GM18868 (cell line): ENCODE results near the gene PDE6H.

Experiments
- ATAC-seq: cut with Tn5 transposase; IDR thresholded peaks from one replicate; pipeline ENCODE4 v1.9.1; 2021; ENCODE audit warnings: mild to moderate bottlenecking, moderate library complexity; ENCODE audit not compliant: unreplicated experiment

Gene PDE6H

DNA sequence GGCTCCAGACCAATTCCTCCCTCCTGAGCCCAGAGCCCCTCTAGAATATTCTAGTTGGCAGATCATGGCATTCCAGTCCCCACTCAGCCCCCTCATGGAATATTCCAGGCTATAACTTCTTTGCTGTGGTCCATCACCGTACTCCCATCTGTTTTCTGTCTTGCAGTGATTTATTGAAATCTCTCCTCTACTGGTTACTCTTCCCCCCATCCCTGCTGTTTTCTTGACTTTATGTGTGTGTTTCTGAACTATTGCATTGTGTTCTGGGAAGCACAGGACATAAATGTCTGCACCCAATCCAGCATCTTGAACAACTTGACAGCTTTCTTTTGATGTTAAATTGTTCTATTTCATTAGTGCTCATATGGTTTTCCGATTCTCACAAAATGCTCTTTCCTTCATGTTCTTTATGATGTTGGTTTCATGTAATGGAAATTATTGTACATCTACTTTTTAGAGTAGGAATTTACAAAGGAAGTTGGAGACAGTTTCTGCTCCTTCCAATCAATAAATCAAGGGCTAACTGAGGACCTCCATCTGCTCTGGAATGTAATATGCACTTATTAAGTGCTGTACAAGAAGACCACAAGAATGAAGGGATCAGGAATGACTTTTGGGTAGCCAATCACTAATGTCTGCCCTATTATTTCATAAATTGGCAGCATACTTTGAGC, 26.3 kb downstream of the PDE6H start:
- no peak for ATAC-seq

GRCh38 chr12:14999695-15000365, 27.0 kb downstream of the PDE6H start:
- ATAC-seq = no peak

GRCh38 chr12:15000575-15000974, 27.7 kb downstream of the PDE6H start:
- ATAC-seq = no peak

- no peak for ATAC-seq
Measured at GRCh38 chr12:15001733-15002382, 29.0 kb downstream of the PDE6H start.

DNA sequence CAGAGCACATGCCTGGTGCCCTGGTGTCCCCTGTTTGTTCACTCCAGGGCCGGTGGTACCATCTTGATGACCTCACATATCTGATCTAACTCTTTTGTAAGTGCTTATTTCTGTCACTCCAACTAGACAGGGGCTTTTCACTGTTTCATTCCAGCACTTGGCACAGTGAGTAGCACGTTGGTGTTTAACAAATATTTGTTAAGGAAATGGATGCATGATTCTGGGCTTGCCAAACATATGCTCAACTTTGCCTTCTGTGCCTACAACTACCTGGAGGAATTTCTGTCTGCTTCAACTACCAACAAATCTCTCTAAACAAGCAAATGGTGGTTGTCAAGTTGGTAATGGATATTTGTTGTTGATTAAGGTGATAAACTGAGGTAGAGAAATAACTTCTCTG, 31.6 kb downstream of the PDE6H start:
- no peak for ATAC-seq

DNA sequence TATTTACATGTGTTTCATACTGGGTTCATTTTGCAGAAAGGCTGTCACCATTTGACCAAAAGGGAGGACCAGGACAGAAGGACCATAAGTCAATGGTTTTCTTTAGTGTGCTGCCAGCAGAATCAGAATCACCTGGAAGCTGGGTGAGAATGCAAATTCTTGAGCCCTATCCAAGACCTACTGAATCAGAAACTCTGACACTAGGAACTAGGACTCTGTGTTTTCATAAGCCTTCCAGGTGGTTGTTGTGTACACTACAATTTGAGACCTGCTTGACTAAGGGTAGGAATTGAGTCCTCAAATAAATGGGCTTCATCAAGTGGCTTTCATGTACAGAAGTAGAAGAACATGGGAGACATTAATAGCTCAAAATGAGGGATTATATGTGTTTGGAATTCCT, 32.2 kb downstream of the PDE6H start:
- no peak for ATAC-seq

DNA sequence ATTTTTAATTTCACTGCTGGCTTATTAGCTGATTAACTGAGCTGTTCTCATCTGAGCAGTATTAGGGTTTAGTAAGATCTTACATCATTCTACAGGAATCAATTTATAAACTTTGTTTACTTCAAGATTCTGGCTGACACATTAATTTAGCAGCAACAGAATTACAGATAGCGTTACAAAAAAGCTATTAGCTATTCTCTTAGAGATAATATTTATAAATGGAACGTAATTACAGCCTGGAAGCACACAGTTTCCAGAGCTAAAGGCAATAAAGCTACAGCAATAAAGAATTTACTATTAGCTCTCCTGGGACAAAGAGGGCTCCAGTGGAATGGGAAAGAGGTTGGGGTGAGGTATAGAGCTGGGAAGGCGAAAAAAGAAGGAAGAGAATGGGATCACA, 34.7 kb downstream of the PDE6H start:
- no peak for ATAC-seq

DNA sequence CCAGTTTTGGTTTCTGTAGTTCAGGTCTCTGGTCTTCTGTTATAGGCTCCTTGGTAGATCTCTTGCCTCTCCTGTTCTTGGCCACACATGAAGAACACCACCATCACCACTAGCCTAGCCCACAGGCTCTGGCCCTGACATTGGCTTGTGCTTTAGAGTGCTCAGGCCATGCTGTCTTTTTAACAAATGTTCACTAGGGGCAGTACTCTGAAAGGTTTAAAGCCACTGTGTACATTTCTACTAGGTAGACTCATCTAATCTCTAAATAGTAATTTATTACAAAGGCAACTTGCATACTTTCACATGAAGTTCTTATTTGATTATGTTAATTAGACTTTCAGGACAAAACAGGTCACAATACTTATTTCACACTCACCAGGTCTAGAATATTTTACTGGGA, 38.3 kb downstream of the PDE6H start:
- ATAC-seq = peak; percentile 66

- peak; percentile 69 for ATAC-seq
Measured at GRCh38 chr12:15013634-15014179, 40.9 kb downstream of the PDE6H start.

GRCh38 chr12:15014708-15015107, 41.9 kb downstream of the PDE6H start:
- ATAC-seq = no peak

- no peak for ATAC-seq
Measured at GRCh38 chr12:15015121-15015520, 42.3 kb downstream of the PDE6H start.

DNA sequence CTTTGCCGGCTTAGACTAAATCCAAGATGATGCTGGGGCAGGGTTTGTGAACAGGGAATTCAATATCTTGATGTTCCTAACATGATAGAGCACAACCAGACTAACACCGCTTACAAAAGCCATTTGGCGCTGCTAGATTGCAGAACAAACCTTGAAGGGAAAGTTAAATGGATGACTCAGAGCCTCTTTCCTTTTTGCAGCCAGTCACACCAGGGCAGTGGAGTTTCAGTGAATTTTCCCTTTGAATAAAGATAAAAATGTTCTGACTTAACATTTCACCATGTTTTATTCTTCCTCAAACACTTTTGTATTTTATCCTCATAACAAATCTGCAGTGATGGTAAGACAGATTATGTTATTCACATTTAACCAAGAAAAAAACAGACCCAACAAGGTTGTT, 47.3 kb downstream of the PDE6H start:
- no peak for ATAC-seq
